Measurements from ENCODE around the gene TYMS.

- TF ChIP-seq EP300 (conservative IDR thresholded peaks at IDR 0.05; ENCODE audit: poor library complexity, severe bottlenecking) = no peak
- no peak for TF ChIP-seq SMC3 (conservative IDR thresholded peaks at IDR 0.05; ENCODE audit: poor library complexity)
- TF ChIP-seq CTCF (IDR thresholded peaks at IDR 0.05; ENCODE audit: poor library complexity, severe bottlenecking) = no peak
- TF ChIP-seq EZH2 (IDR thresholded peaks at IDR 0.05; ENCODE audit: borderline replicate concordance, insufficient read depth, low read length, poor library complexity, severe bottlenecking) = no peak
- TF ChIP-seq POLR2AphosphoS5 (IDR thresholded peaks at IDR 0.05) = no peak
- TF ChIP-seq, protein P1, sequence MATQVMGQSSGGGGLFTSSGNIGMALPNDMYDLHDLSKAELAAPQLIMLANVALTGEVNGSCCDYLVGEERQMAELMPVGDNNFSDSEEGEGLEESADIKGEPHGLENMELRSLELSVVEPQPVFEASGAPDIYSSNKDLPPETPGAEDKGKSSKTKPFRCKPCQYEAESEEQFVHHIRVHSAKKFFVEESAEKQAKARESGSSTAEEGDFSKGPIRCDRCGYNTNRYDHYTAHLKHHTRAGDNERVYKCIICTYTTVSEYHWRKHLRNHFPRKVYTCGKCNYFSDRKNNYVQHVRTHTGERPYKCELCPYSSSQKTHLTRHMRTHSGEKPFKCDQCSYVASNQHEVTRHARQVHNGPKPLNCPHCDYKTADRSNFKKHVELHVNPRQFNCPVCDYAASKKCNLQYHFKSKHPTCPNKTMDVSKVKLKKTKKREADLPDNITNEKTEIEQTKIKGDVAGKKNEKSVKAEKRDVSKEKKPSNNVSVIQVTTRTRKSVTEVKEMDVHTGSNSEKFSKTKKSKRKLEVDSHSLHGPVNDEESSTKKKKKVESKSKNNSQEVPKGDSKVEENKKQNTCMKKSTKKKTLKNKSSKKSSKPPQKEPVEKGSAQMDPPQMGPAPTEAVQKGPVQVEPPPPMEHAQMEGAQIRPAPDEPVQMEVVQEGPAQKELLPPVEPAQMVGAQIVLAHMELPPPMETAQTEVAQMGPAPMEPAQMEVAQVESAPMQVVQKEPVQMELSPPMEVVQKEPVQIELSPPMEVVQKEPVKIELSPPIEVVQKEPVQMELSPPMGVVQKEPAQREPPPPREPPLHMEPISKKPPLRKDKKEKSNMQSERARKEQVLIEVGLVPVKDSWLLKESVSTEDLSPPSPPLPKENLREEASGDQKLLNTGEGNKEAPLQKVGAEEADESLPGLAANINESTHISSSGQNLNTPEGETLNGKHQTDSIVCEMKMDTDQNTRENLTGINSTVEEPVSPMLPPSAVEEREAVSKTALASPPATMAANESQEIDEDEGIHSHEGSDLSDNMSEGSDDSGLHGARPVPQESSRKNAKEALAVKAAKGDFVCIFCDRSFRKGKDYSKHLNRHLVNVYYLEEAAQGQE (IDR thresholded peaks at IDR 0.05; ENCODE audit: borderline replicate concordance) = no peak
- TF ChIP-seq MXI1 (conservative IDR thresholded peaks at IDR 0.05; ENCODE audit: poor library complexity, severe bottlenecking) = no peak
- no peak for TF ChIP-seq TAF1 (IDR thresholded peaks at IDR 0.05; ENCODE audit: low read depth)
Measured at GRCh38 chr18:644395-645004, 13.0 kb upstream of the TYMS start.
